ENCODE data around the gene PUDP.
"Not testable (repeated sequence)": the region's sequence is repeated elsewhere in the genome, so short reads cannot be mapped to it uniquely, and the experiment has no call there.

PUDP gene

GRCh38 chrX:7026365-7026764 lies 121.6 kb downstream of the PUDP start:
- DNase-seq (ENCODE audit: low read depth): not testable (repeated sequence)

- DNase-seq (ENCODE audit: low read depth): no peak
These were observed 122.5 kb downstream of the PUDP start for GRCh38 chrX:7025471-7025870.

DNA sequence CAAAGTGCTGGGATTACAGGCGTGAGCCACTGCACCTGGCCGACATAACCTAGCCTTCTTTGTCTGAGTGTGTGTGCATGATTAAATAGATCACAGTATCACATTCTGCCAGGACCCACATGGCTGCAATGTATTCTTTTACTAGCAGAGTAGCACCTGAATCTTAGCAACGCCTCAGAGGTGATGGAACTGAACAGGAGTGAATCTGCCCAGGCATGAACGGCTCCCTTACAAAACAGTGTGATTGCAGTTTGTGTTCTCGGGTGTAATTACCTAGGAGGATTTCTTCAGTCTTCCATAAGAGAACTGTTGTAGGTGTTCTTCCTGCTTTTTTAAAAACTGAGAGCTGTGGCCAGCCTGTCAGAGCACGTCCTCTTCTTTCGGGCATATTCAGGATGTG lies 123.1 kb downstream of the PUDP start:
- DNase-seq (ENCODE audit: low read depth): no peak

DNA sequence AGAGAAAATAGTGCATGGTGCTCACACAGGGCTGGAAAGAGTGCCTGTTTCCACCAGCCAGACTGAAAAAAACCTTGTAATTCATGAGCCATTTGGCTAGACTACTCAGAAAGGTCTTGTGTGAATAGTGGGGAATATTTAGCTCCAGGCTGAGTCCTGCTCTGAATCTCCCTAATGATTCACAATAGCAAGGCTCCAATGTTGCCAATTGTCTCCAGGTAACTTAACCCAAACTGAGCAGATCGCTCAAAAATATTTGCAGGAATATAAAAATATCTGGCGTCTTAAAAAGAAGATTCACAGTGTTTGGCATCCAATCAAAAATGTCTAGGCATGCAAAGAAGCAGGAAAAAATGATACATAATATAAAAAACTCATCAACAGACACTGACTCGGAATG lies 125.0 kb downstream of the PUDP start:
- DNase-seq (ENCODE audit: low read depth): not testable (repeated sequence)

DNA sequence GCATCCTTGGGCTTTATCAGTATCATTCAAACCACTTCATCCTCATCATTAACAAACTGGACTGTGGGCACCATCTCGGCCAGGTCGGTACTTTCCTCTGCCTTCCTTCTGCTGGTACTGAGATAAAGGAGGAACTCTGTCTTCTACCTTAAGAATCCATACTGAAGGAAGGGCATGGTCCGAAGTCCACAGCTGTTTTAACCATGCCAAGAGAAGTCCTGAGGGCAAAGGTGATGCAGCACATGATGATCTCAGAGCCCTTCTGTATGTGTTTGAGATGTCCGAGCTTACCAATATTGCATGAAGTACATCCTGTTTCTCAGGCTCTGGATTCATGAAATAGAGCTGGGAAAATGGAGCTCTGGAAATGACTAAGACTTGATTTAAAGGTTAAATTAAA lies 126.0 kb downstream of the PUDP start:
- DNase-seq (ENCODE audit: low read depth): no peak

- DNase-seq (ENCODE audit: low read depth): peak; percentile 3
These were observed 128.4 kb downstream of the PUDP start for GRCh38 chrX:7019555-7019954.

- not testable (repeated sequence) for DNase-seq (ENCODE audit: low read depth)
These were observed 135.6 kb downstream of the PUDP start for GRCh38 chrX:7012262-7012834.

- not testable (repeated sequence) for DNase-seq (ENCODE audit: low read depth)
These were observed 137.1 kb downstream of the PUDP start for GRCh38 chrX:7010897-7011296.

DNA sequence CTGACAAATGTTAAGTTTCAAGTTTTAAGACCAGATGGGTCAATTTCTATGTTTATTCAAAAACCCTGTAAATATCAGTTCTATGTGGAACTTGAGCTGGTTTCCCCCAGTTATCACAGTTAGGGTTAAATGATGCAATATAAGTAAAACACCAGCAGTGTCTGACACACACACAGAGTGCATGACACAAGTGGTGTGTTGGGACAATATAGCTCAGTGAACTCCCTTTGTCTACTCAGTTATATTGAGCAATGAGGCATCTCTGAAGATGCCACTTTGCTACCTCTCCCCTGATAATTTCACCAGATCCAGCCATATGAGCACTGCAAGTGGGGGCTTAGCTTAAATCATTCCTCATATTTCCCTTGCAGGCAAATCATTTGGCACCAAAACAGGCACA lies 140.6 kb downstream of the PUDP start:
- DNase-seq (ENCODE audit: low read depth): not testable (repeated sequence)

Measured in amniotic epithelial cell (primary cell).